GM19372 (cell line): ENCODE results near the gene AGPAT4.
"Not testable (repeated sequence)": the region's sequence is repeated elsewhere in the genome, so short reads cannot be mapped to it uniquely, and the experiment has no call there.

Experiments
- ATAC-seq: cut with Tn5 transposase; IDR thresholded peaks from one replicate; pipeline ENCODE4 v1.9.1; 2021; ENCODE audit warnings: mild to moderate bottlenecking, low read depth, moderate library complexity; ENCODE audit not compliant: unreplicated experiment

AGPAT4 gene

GRCh38 chr6:161211380-161212035, 62.4 kb downstream of the AGPAT4 start:
- ATAC-seq, result no peak

- ATAC-seq, result no peak
These were observed 63.0 kb downstream of the AGPAT4 start for GRCh38 chr6:161210857-161211256.

DNA sequence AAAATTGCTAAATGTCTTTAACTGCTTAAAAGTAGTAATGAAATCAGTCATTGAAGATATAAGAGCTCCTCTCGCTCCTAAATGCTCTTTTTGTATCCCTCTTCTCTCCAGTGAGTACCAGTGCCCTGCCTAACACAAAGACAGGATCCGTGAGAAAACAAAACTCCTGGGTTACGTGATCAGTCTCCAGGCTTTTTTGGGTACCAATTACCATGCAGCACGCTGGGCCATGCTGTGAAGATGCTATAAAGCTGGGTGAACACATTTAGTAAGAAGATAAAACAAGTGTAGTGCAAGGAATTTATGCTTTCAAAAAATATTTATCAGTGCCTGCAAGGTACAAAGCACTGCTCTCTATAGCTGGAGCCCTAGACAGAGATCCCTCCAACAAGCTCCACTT, 66.7 kb downstream of the AGPAT4 start:
- no peak for ATAC-seq

DNA sequence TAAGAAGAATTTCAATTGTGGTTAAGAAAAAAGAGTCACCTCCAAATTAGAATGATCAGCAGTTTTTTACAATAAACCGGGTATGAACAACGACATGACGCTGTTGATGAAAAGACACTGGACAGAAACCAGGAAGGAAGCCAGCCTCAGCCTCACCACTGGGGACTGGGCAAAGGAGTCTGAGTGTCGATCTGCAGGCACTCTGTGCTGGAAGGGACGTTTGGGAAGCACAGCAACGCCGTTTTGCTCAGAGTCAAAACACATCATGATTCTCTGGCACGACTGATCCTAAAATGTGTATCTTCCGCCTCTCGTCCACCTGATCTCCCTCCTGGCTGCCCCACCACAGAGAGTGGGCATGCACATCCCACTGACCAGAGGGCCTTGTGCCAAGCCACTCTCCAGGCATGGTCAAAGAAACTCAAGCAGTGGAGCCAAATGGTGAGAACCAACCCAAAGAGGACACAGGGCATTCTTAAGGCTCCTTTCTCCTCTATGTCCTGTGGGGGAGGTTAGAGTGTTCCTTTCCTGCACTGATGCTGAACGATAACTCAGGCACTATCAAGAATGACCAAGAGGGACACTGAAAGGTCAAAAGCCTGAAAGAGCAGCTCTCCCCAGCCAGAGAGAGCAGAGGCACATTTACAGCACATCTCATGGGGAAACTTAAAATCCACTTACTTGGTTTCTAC, 68.8 kb downstream of the AGPAT4 start:
- ATAC-seq, result no peak

GRCh38 chr6:161200610-161201370, 73.1 kb downstream of the AGPAT4 start:
- ATAC-seq, result no peak

- no peak for ATAC-seq
These were observed 74.0 kb downstream of the AGPAT4 start for GRCh38 chr6:161199850-161200249.

GRCh38 chr6:161198783-161199460, 74.9 kb downstream of the AGPAT4 start:
- no peak for ATAC-seq

DNA sequence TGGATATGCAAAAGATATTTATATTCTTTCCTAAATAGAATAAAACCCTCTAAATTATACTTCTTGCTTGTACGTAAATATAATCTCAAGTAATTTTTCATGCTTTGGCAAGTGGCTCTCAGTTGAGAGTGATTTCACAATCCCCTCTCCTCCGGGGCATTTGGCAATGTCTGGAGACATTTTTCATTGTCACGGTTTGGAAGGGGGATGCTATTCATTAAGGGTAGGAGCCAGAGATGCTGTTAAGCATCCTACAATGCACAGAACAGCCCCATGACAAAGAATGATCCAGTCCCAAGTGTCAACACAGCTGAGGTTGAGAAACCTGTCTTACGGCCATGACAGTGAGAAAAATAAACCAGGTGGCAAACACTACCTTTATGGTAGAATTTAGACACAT, 75.7 kb downstream of the AGPAT4 start:
- no peak for ATAC-seq

GRCh38 chr6:161195386-161195785, 78.5 kb downstream of the AGPAT4 start:
- no peak for ATAC-seq

DNA sequence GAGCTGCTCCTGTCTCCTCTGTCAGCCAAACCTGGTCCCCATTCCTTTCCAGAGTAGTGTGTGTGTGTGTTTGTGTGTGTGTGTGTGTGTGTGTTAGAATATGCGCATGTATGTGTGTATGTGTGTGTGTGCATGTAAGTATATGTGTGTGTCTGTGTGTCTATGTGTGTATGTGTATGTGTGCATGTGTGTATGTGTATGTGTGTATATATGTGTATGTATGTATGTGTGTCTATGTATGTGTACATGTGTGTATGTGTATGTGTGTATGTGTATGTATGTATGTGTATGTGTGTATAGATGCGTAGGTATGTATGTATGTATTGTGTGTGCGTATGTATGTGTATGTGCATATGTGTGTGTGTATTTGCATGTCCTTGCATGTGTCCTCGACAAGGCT, 79.5 kb downstream of the AGPAT4 start:
- no peak for ATAC-seq

- ATAC-seq, result no peak
These were observed 81.0 kb downstream of the AGPAT4 start for GRCh38 chr6:161192636-161193411.

DNA sequence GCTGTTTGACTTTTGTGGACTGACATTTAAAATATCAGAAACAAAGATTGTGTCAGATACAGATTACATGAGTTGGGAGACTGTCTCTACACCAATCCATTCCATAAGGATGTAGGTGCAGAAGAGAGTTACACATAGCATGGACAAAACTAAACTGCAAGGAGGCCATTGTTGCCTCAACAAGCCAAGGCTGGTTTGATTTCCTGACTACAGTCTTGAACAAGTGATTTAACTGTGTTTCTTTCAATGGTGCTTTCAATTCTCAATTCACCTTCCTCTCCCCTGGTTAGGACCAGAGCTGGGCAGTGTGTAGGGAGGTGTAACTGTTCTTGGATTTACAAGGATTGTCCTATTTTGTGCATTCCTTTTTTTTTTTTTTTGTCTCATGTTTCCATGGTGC, 82.2 kb downstream of the AGPAT4 start:
- ATAC-seq, result no peak

DNA sequence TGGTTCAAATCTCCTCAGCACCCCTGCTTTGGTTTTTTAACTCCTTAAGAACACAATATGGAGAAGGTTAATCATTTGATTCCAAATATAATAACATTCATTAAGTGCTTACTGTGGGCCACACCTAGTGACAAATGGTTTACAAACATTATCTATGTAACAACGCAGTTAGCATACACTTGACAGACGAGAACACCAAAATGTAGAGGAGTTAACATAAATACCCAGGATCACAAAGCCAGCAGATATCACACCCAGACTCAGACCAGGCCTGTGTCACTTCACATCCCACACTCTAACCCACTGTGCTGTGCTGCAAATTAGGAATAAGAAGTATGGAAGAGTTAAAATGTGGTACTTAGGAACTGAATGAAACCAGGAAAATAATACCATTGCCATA, 82.9 kb downstream of the AGPAT4 start:
- ATAC-seq, result no peak

DNA sequence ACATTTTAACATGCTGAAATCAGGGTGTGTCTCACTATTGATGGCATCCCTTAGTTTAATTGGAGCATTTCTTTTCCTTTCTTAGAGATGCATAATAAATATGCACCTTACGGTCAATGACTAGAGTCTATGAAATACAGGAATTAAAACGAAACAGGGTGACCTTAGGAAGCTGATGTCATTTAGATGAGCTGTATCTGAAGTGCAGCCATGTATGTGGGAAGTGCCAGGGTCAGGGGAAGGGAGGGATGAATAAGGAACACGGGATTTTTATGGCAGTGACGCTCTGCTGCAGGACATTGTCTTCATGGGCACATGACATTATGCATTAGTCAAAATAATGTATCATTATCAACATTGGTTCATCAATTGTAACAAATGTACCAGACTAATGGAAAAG, 84.0 kb downstream of the AGPAT4 start:
- ATAC-seq, result no peak

DNA sequence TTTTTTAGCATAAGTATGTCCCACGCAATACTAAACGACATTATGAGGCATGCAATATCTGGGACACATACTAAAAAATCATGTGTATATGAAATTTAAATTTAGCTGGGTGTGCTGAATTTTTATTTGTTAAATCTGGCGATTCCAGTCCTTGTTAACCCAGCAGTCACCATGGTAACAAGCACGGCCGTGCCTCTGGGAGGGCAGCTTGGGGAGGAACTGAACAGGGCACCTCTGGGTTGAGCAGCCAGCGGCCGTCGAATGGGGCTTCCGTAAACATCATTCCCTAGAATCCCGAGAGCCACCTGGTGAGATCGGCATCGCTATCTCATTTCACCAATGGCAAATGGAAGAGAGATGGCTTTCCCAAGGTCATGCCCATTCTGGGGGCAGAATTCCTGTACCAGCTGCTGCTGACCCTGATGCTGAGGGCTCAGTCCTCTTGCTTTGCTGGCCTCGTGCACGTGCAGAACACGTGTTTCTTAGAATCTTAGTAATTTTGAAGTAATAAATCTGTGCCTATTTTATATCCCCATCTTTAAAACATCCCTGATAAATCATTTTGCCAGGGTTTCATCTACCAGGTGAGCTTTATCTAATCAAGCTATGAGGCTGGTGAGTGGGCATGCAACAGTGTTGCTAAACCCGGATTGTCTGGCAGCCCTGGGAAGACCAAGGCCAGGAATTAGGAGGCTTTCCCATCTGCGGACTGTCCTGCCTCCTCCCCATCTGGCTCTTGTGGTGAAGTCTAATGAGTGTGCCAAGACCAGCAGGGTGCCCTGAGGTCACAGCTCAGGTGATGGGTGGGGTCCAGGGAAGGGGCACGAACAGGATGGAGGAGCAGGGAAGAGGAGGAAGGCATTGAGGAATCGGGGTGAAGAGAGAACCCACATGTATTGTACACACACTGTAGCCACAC, 85.1 kb downstream of the AGPAT4 start:
- ATAC-seq, result no peak

DNA sequence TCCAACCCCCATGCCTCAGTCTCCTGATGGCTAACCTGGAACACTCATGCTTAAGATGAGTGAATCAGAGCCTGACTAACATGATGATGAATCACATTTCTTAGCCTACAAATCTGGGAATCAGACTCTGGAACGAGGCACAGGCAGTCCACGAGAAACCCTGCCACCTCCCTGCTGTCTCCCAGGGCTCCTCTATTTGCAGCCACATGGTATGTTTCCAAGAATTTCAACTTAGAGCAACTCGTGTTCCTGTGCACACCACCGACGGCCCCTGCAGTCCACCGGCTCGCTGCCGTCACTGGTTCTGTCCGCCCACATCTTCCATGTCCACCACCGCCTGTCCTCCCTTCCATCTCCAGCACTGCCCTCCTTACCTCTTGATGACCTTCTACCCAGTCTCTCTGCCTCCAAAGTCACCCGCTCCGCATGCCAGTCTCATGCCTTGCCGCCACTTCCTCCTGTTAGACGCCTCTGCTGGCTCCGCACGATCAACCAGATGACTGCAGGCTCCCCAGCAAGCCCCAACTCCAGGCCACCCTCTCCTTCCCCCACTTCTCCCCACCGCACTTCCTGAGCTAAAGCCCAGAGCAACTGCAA, 87.6 kb downstream of the AGPAT4 start:
- no peak for ATAC-seq

DNA sequence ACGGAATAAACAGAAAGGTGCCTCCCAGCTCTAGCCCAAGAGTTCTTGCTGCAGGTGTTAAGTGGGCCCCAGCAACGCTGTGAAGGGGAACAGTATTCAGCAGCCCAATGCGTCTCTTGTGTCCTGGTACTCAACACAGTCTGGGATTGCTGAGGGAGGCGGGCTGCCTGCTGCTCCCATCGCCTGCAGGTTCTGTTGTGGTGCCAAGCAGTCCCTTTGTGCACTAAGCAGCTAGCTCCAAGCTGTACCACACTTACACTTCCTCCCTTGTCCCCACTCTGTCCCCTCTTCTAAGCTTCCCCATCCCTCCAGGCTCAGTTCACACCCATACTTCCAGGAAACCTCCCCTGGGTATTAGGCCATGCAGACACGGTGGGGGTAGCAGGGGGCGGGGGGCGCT, 92.7 kb downstream of the AGPAT4 start:
- no peak for ATAC-seq

- ATAC-seq, result not testable (repeated sequence)
These were observed 95.7 kb downstream of the AGPAT4 start for GRCh38 chr6:161178155-161178554.

DNA sequence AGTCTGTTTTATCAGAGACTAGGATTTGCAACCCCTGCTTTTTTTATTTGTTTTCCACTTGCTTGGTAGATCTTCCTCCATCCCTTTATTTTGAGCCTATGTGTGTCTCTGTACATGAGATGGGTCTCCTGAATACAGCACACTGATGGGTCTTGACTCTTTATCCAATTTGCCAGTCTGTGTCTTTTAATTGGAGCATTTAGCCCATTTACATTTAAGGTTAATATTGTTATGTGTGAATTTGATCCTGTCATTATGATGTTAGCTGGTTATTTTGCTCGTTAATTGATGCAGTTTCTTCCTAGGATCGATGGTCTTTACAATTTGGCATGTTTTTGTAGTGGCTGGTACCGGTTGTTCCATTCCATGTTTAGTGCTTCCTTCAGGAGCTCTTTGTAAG, 97.4 kb downstream of the AGPAT4 start:
- ATAC-seq, result not testable (repeated sequence)
